ENCODE measurements around the gene TTLL11. TPM values are rescaled to one million over a fixed set of nuclear protein-coding genes. Genes with fewer than 3 reads are reported as not detected.

The TTLL11 gene
- total RNA-seq, 4 donors from 2014 or later = 9.1 to 47.4 (median 11.3) TPM

DNA sequence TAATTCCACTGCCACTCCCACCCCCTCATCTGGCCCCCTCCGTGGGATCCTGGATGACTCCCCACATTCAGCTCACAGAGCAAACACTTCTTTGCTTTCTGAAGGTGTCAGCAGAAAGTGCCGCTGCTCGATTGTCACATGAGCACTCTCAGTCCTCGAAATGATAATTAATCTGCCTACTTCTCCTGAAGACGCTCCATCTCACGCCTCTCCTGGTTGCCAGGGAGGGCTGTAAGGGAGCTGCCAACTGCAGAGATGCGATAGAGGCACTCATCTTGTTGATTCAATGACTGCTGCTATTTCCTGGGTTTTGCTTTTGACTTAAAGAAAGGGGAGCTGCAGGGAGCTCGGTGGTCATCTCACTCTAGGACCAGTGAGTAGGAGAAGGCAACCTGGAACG is 235.2 kb downstream of the TTLL11 start:
- intact Hi-C loops (cut with DNase I; ENCODE audit: low total_unique reads) (no loop called here), in situ Hi-C loops (cut with MboI; ENCODE audit: low pct_ligation_motif_present in 1 of 4, low pct_unique_long_range_greater_than_20kb in 1 of 4, low sequenced_read_pairs in 3 of 4) (no loop called here)
- Histone ChIP-seq H3K27me3 (no peaks in the 10 kb centered on the region), H3K9me3 (no peaks in the 10 kb centered on the region), H3K4me3 (no peak overlapping the region), H3K27ac (no peak overlapping the region), H3K36me3 (no peaks in the 10 kb centered on the region), H3K4me1 (no peaks in the 10 kb centered on the region)
- TF ChIP-seq POLR2A (IDR thresholded peaks at IDR 0.05) (no peak), POLR2AphosphoS5 (IDR thresholded peaks at IDR 0.05) (no peak), EP300 (IDR thresholded peaks at IDR 0.05; ENCODE audit: low read depth) (no peak)
- TF ChIP-seq, protein P1, sequence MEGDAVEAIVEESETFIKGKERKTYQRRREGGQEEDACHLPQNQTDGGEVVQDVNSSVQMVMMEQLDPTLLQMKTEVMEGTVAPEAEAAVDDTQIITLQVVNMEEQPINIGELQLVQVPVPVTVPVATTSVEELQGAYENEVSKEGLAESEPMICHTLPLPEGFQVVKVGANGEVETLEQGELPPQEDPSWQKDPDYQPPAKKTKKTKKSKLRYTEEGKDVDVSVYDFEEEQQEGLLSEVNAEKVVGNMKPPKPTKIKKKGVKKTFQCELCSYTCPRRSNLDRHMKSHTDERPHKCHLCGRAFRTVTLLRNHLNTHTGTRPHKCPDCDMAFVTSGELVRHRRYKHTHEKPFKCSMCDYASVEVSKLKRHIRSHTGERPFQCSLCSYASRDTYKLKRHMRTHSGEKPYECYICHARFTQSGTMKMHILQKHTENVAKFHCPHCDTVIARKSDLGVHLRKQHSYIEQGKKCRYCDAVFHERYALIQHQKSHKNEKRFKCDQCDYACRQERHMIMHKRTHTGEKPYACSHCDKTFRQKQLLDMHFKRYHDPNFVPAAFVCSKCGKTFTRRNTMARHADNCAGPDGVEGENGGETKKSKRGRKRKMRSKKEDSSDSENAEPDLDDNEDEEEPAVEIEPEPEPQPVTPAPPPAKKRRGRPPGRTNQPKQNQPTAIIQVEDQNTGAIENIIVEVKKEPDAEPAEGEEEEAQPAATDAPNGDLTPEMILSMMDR (IDR thresholded peaks at IDR 0.05) = no peak
- DNase-seq = no peak
- WGBS, 2 donors (ENCODE audit: low coverage in 1 of 2) = 81 to 90% methylated on average over 4 to 9 of the region's 9 CpGs

DNA sequence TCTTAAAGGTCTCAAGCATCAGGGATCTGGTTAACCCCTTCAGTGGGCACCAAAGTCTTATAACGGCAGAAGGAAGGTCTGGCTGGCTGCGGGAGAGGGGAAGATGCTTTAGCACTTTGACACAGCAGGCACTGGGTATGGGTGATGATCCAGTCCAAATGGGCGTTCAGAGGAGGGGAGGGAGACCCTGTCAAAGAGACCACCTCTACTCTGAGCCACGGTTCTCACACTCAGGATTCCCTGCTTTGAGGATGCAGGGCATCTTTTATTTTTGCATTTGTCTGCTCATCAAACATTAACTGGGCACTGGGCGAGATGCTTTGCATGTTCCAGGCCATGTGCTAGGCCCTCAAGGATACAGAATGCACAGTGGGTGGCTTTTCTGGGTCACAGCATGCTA is 237.6 kb downstream of the TTLL11 start:
- 54% methylated on average over 5 of the region's 5 CpGs; no CpG with 5 or more reads in 1 of the 2 donors for WGBS, 2 donors (ENCODE audit: low coverage in 1 of 2)
- TF ChIP-seq POLR2A (IDR thresholded peaks at IDR 0.05) = no peak
- TF ChIP-seq, protein P1 (IDR thresholded peaks at IDR 0.05) = no peak
- TF ChIP-seq POLR2AphosphoS5 (IDR thresholded peaks at IDR 0.05) = no peak
- TF ChIP-seq EP300 (IDR thresholded peaks at IDR 0.05; ENCODE audit: low read depth) = no peak
- intact Hi-C loops (cut with DNase I; ENCODE audit: low total_unique reads) = no loop called here
- Histone ChIP-seq H3K4me1 (no peaks in the 10 kb centered on the region), H3K27me3 (no peaks in the 10 kb centered on the region), H3K4me3 (no peak overlapping the region), H3K27ac (no peak overlapping the region), H3K9me3 (no peaks in the 10 kb centered on the region), H3K36me3 (no peaks in the 10 kb centered on the region)
- in situ Hi-C loops (cut with MboI; ENCODE audit: low pct_ligation_motif_present in 1 of 4, low pct_unique_long_range_greater_than_20kb in 1 of 4, low sequenced_read_pairs in 3 of 4) = no loop called here
- no peak for DNase-seq

DNA sequence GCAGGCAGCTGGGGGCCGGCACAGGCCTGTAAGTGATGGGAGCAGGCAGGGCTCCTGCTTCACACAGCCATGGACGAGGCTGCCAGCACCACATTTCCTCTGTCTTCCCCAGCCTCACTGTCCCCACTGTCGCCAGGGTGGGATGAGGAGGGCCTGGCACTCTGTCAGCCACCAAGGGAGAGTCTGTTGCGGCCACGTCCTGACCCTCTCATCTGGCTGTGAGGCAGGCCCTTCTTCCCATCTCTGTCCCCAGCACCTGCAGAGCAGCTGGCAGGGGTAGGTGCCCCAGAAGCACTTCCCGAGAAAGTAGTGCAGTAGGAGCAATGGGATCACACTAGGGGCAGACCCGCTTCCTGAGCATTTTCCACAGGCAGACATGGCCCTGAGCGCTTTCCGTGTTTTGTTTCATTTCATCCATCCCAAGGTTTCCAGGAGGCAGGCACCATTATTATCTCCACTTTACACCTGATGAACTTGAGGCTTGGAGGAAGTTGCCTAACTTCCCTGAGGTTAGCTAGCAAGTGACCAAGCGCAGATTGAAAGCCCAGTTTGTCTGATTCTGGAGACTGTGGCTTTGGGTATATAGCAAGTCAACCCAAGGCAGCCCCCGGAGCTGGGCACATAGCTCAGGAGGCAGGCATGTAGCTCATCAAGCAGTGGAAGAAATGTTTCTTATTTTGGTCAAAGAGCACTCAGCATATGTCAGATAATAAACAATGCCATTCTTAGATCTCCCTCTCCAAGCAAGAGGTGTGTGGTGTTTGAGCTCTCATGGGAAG is 239.3 kb downstream of the TTLL11 start:
- TF ChIP-seq EP300 (IDR thresholded peaks at IDR 0.05; ENCODE audit: low read depth) (no peak), POLR2A (IDR thresholded peaks at IDR 0.05) (no peak), POLR2AphosphoS5 (IDR thresholded peaks at IDR 0.05) (no peak)
- TF ChIP-seq, protein P1 (IDR thresholded peaks at IDR 0.05) = no peak
- no peak overlapping the region for H3K27ac ChIP-seq
- in situ Hi-C loops (cut with MboI; ENCODE audit: low pct_ligation_motif_present in 1 of 4, low pct_unique_long_range_greater_than_20kb in 1 of 4, low sequenced_read_pairs in 3 of 4) (no loop called here), intact Hi-C loops (cut with DNase I; ENCODE audit: low total_unique reads) (no loop called here)
- H3K27me3 ChIP-seq = no peaks in the 10 kb centered on the region
- H3K36me3 ChIP-seq = no peaks in the 10 kb centered on the region
- H3K9me3 ChIP-seq = no peaks in the 10 kb centered on the region
- no peak overlapping the region for H3K4me3 ChIP-seq
- 92 to 96% methylated on average over 4 to 11 of the region's 11 CpGs for WGBS, 2 donors (ENCODE audit: low coverage in 1 of 2)
- no peaks in the 10 kb centered on the region for H3K4me1 ChIP-seq
- no peak for DNase-seq

DNA sequence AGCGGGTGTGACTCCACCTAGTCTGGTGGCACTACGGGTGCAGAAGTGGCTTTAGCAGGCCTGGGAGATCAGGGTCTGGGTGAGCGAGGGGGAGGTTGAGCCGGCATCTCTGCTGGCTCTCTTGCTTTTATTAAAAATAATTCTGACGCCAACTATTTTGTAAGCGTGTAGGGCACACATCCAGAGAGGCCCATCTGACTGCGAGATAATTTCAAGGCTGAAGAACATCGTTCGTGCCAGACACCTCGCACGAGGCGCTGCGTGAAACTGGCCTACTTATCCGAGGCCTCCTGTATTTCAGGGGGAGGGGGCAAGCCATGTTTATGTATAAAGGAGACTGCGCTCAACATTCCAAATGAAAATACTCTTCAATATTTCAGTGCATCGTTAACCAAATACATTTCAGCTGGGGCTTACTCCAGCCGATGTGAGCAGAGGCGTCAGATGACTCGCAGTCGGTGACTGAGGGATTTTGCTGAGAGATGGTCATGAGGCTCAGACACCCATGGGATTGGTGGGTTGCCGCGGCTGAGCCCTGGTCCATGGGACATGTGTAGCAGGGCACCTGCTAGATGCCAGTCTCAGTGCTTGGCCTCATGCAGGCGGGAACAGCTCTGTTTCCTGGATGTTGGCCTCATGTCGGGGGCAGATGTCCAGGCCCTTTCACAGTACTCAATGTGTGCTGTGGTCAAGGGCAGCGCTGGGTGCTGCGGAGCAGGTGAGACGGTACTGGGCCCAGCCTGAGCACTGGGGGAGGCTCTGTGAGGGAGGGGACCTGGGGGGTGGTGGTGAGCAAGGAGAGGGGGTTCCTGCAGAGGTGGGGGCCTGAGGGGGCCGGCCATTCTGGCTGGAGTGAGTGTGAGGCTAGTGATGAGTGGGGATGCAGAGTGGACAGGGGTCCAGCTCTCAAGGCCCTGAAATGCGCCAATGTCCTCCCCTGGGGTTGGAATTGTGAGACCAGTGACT is 240.2 kb downstream of the TTLL11 start:
- in situ Hi-C loops (cut with MboI; ENCODE audit: low pct_ligation_motif_present in 1 of 4, low pct_unique_long_range_greater_than_20kb in 1 of 4, low sequenced_read_pairs in 3 of 4) = no loop called here
- 81% methylated on average over 29 of the region's 29 CpGs; no CpG with 5 or more reads in 1 of the 2 donors for WGBS, 2 donors (ENCODE audit: low coverage in 1 of 2)
- no peak for DNase-seq
- Histone ChIP-seq H3K9me3 (peaks cover 0 to 3% of the 10 kb centered on the region in 2 donors), H3K27ac (no peak overlapping the region), H3K36me3 (no peaks in the 10 kb centered on the region), H3K27me3 (no peaks in the 10 kb centered on the region), H3K4me3 (no peak overlapping the region), H3K4me1 (no peaks in the 10 kb centered on the region)
- TF ChIP-seq, protein P1 (IDR thresholded peaks at IDR 0.05) = no peak
- no peak for TF ChIP-seq POLR2A (IDR thresholded peaks at IDR 0.05)
- no peak for TF ChIP-seq POLR2AphosphoS5 (IDR thresholded peaks at IDR 0.05)
- TF ChIP-seq EP300 (IDR thresholded peaks at IDR 0.05; ENCODE audit: low read depth) = no peak
- intact Hi-C loops (cut with DNase I; ENCODE audit: low total_unique reads) = no loop called here

Measured in transverse colon (tissue), 4 donors.